ENCODE results near the gene DCST1.
"Not testable (repeated sequence)": the region's sequence is repeated elsewhere in the genome, so short reads cannot be mapped to it uniquely, and the experiment has no call there.

Gene DCST1, protein sequence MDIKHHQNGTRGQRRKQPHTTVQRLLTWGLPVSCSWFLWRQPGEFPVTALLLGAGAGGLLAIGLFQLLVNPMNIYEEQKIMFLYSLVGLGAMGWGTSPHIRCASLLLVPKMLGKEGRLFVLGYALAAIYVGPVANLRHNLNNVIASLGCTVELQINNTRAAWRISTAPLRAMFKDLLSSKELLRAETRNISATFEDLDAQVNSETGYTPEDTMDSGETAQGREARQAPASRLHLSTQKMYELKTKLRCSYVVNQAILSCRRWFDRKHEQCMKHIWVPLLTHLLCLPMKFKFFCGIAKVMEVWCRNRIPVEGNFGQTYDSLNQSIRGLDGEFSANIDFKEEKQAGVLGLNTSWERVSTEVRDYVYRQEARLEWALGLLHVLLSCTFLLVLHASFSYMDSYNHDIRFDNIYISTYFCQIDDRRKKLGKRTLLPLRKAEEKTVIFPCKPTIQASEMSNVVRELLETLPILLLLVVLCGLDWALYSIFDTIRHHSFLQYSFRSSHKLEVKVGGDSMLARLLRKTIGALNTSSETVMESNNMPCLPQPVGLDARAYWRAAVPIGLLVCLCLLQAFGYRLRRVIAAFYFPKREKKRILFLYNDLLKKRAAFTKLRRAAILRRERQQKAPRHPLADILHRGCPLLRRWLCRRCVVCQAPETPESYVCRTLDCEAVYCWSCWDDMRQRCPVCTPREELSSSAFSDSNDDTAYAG

DNA sequence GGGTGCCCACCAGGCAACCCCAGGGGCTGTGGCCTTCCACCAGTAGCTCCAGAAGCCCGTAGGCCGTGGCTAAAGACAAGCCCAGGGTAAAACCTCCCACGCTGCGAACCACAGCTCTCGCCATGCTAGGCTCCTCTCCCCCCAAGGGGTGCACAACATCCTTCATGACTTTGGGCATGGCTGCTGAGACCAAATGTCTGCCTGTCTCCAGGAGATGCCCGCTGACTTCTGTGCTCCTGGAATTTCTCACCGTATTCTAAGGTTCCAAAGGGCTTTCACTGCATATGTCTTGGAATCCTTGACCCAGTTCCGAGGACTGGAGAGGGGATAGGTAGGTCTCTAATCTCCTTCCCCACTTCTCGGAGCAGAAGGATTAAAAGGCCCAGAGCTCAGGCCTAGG lies at the start of gene DCST1, which contains the start of gene DCST2:
TSS of gene DCST1 (plus strand) at position 301 of the 400 bp plus-strand sequence. CDS start 213 bp downstream, outside the sequence.
TSS of gene DCST2 (minus strand) at position 258 of the 400 bp plus-strand sequence. CDS start at position 178, 80 bp downstream.
- TF ChIP-seq, protein P1, sequence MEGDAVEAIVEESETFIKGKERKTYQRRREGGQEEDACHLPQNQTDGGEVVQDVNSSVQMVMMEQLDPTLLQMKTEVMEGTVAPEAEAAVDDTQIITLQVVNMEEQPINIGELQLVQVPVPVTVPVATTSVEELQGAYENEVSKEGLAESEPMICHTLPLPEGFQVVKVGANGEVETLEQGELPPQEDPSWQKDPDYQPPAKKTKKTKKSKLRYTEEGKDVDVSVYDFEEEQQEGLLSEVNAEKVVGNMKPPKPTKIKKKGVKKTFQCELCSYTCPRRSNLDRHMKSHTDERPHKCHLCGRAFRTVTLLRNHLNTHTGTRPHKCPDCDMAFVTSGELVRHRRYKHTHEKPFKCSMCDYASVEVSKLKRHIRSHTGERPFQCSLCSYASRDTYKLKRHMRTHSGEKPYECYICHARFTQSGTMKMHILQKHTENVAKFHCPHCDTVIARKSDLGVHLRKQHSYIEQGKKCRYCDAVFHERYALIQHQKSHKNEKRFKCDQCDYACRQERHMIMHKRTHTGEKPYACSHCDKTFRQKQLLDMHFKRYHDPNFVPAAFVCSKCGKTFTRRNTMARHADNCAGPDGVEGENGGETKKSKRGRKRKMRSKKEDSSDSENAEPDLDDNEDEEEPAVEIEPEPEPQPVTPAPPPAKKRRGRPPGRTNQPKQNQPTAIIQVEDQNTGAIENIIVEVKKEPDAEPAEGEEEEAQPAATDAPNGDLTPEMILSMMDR (IDR thresholded peaks at IDR 0.05; ENCODE audit: low read depth, low read length, missing control alignments) = no peak
- DNase-seq (ENCODE audit: low read depth) = no peak
- no peak within 1 kb of the TSS for H3K4me3 ChIP-seq (ENCODE audit: low read depth, low read length)

DNA sequence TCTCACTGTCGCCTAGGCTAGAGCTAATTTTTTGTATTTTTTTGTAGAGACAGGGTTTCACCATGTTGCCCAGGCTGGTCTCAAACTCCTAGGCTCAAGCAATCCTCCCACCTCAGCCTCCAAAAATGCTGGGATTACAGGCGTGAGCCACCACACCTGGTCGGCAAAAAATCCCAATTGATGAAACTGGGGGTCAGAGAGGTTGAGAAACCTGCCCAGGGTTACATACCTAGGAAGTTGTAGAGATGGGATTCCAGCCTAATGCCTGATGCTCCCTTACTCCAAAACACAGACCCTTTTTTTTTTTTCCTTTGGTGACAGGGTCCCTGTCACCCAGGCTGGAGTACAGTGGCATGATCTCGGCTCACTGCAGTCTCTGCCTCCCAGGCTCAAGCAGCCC lies 46.9 kb upstream of the DCST1 start:
- H3K4me3 ChIP-seq (ENCODE audit: low read depth, low read length); DNase-seq (ENCODE audit: low read depth): not testable (repeated sequence)

DNA sequence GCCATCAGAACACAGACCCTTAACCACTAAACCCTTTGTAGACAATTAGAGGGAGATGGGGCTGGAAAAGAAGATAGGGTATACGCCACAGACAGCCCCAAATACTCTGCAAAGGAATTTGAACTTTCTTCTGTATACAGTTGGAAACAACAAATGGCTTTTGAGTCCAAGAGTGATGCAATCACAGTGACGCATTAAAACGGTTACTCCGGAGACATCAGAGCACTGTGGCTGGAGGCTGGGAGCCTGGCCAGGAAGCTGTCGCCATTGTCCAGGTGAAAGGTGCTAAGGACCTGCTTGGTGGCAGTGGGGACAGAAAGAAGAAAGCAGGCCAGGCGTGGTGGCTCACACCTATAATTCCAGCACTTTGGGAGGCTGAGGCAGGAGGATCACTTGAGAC lies 46.3 kb upstream of the DCST1 start:
- TF ChIP-seq, protein P1 (IDR thresholded peaks at IDR 0.05; ENCODE audit: low read depth, low read length, missing control alignments) = no peak
- H3K4me3 ChIP-seq (ENCODE audit: low read depth, low read length) = no peak overlapping the region
- DNase-seq (ENCODE audit: low read depth) = no peak

DNA sequence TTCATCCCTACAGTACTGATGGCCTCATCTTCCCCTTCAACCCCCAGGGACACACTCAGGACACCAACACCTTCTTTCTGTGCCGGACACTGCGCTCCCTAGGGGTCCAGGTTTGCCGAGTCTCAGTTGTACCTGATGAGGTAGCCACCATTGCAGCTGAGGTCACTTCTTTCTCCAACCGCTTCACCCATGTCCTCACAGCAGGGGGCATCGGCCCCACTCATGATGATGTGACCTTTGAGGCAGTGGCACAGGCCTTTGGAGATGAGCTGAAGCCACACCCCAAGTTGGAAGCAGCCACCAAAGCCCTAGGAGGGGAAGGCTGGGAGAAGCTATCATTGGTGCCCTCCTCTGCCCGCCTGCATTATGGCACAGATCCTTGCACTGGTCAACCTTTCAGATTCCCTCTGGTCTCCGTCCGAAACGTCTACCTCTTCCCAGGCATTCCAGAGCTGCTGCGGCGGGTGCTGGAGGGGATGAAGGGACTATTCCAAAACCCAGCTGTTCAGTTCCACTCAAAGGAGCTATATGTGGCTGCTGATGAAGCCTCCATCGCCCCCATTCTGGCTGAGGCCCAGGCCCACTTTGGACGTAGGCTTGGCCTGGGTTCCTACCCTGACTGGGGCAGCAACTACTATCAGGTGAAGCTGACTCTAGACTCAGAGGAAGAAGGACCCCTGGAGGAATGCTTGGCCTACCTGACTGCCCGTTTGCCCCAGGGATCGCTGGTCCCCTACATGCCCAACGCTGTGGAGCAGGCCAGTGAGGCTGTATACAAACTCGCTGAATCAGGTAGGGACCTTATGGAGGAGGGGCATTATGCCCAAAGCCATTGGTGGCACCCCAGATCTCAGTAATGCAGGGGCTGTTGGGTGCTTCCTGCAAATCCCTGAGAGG lies 45.3 kb upstream of the DCST1 start:
- no peak overlapping the region for H3K4me3 ChIP-seq (ENCODE audit: low read depth, low read length)
- TF ChIP-seq, protein P1 (IDR thresholded peaks at IDR 0.05; ENCODE audit: low read depth, low read length, missing control alignments) = no peak
- no peak for DNase-seq (ENCODE audit: low read depth)

DNA sequence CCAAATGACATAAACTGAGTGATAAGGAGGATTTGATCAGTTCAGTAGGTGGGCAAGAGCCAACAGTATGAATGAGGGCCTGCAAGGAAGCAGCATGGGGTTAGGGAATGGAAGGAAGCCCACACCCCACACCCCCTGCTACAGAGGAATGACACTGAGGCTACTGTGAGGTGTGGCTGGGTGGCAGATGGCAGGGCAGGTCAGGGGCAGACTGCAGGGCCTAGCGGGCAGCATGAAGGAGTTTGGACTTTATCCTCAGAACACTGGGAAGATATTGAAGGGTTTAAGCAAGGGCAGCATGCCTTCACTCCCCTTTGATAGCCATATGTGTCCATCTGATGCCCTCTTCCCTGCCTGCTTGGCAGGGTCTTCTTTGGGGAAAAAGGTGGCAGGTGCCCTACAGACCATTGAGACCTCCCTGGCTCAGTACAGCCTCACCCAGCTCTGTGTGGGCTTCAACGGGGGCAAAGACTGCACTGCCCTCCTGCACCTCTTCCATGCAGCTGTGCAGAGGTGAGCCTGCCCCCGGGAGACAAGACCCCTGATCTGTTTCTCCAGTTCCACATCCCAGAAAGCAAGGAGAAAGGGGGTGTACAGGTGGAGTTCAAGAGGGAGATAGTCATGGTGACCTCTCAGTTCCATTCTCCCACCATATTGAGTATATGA lies 44.3 kb upstream of the DCST1 start:
- H3K4me3 ChIP-seq (ENCODE audit: low read depth, low read length) = no peak overlapping the region
- DNase-seq (ENCODE audit: low read depth) = no peak
- TF ChIP-seq, protein P1 (IDR thresholded peaks at IDR 0.05; ENCODE audit: low read depth, low read length, missing control alignments) = no peak

DNA sequence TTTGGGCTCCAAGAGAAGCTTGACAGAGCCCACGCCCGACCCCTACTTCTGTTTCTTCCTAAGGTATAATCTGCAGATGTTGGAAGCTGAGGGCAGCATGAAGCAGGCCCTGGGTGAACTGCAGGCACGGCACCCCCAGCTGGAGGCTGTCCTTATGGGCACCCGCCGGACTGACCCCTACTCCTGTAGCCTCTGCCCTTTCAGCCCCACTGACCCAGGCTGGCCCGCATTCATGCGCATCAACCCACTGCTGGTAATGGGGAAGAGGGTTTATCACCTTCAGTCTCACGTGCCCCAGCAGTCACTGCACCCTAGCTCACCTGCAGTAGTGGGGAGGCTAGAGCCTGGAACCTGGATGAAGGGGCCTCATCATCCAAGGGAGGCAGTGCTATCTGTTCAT lies 43.3 kb upstream of the DCST1 start:
- DNase-seq (ENCODE audit: low read depth) = no peak
- TF ChIP-seq, protein P1 (IDR thresholded peaks at IDR 0.05; ENCODE audit: low read depth, low read length, missing control alignments) = no peak
- no peak overlapping the region for H3K4me3 ChIP-seq (ENCODE audit: low read depth, low read length)

All from GM12864 (cell line).